DMS114 treated with DMSO at 0.1 percent for 48 hours (cell line): ENCODE results near the gene FBN1.

Experiments
- DNase-seq: peaks from one replicate; lab custom pipeline; 2025; ENCODE audit not compliant: unreplicated experiment; lab: John Stamatoyannopoulos, UW

FBN1 gene

DNA sequence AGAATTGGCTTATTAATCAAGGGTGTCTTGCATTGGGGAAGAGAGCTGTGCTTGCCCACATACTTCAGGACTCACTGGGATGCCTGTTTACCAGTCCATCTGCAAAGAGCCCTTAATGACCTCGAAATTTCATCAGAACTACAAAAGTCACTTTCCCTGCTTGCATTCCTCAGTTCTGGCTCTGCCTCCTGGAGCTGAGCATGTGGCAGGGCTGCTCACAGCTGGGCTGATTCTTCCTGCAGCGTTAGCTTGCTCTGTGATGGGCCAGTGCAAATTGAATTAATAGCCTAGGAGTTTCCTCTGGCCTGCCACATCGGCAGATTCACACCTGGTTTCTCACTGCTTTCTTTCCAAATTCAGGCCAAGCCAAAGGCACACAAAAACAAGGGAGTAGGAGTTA, 205.4 kb downstream of the FBN1 start:
- no peak for DNase-seq

DNA sequence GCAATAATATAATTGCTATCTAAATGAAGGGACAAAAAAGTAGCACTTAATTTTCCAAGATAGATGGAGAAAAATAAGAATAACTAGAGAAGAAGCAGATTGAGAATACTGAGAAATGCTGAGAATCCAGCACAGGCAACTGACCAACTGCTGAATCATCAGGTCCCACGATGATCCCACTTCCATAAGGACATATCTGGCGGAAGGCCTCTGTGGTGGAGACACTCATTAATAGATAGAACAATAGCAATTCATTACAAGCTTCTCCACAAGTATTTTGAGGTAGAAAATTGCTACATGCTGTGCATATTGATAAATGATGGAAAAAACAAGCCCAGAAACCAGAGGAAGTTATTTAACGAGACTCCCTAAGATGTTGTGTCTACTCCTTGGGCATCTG, 208.3 kb downstream of the FBN1 start:
- DNase-seq: no peak

DNA sequence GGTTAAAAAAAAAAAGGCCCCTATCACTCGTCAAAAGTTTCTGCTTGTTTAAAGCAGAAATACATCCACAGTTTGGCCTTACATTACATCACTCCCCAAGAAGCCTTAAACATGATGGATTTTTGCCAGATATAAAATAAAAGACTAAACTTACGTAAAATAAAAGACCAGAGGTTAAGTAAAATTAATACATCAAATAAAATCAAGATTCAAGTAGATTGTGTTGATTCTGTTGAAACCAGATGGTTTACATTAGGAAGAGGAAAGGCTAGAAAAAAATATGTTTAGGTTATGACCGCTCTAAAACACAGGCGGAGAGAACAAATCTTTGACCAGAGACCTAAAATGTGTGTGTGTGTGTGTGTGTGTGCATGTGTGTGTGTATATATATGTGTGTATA, 210.2 kb downstream of the FBN1 start:
- no peak for DNase-seq

DNA sequence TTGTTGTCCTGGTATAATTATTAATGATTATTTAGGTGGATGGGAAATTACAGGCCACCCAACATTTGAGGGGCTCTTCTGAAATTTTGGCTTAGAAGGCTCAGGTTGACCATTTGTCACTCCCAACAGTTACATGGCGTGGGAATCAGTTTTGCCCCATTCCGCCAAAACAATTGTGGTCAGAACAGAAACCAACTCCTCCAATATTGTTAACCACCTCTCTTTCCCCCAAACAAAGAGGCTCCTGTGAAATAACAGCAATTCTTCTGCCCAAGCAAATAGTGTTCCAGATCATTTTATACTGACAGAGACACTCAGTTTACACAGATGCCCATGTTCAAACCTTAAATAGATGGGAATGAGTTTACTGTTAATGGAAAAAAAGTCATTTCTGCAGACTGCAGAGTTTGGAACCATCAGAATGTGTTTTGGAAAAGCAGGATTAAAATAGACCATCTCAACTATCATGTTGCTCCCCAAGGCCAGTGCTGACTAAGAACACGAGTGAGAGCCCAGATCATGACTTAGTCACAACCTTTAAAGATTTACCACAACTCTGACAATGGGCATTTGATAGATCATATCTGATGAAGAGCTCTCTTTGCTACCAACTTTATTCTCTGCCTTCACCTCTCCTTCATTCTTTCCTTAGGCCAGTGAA, 212.2 kb downstream of the FBN1 start:
- no peak for DNase-seq

DNA sequence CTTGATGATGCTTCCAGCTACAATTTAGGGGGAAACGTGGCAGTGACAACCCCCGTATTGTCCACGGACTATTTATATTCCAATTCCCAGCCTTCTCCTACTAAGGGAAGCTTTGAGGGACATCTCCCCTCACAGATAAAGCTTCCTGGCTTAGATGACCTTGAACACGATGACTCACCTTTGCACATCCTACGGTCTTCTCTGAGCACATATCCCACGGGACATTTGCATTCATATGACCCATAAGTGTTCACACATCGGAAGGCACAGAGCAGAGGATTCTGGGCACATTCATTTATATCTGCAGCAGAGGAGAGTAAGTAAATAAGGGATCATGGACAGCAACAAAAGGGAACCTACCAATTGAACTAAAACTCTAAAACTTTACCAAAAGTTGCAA, 212.8 kb downstream of the FBN1 start:
- DNase-seq: no peak

DNA sequence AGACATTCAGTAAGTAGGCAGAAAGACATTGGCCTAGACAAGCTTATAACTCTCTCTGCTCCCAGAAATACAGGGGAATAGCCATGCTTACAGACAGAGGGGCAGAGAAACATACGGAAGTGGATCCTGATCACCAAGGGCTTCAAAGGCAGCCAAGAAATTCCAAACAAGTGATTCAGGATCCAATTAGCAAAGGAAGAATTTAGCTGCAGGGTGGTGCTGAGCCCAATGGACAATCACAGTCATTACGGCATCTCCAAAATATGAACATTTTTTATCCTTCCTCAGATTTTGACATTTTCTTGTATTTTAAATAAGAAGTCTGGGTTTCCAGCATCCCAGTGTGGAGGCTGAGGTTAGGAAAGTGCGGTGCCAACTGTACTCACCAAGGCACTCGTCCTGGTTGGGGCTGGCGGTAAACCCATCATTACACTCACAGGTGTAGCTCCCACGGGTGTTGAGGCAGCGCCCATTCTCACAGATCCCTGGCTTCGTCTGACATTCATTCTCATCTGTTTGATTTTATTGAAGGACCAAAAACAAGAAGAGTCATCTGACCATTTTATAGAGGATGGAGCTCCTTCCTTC, 217.5 kb downstream of the FBN1 start:
- no peak for DNase-seq

DNA sequence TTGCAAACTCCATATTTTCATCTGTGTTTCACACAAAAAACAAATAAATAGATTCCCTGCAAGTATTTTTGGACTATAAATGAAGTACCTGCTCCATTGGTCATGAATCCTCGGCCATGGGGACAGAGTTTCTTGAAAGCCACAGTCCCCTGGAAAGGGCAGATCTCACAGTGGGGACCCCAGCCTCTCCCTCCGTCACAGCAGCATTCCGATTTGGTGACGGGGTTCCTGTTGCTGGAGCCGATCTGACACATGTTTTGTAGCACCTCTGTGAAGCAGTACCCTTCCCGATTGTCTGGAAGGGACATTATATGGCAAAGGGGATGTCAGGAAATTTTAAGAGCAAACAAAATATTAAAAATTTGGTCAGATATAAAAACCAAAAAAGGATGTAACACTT, 218.0 kb downstream of the FBN1 start:
- DNase-seq: no peak

DNA sequence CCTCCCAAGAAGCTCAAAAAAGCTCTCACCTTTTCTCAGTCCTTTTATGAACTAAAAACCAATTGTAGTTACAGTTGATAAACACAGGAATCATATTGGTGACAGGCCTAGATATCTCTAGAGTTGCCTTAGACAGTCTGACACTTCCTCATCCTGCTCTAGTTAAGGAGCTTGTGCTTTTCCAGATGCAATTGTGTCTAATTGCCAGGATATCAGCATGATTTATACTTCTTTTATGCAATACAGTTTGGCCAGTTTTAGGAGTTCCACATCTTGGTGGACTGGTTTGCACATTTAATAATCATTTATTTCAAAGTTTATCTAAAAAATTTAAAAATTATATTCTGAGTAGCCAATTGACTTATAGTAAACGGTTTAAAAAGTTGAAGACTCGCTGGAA, 218.6 kb downstream of the FBN1 start:
- DNase-seq: no peak

DNA sequence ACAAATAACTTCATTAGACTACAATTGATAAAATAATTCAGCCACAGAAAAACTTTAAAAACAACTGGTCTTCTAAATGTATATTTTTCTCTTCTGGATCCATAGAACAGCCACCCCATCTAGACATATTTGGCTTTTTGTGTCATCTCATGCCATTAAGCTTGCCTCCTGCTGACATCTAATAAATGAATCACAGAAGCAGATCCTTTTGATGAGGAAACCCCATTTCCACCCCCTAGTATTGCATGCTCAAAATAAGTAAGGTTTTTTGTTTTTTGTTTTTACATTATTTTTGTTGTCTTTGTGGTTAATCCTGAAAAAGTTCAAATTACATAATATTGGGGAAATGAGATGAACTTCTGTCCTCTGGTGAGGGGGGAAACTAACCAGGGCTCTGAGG, 219.5 kb downstream of the FBN1 start:
- DNase-seq: no peak

DNA sequence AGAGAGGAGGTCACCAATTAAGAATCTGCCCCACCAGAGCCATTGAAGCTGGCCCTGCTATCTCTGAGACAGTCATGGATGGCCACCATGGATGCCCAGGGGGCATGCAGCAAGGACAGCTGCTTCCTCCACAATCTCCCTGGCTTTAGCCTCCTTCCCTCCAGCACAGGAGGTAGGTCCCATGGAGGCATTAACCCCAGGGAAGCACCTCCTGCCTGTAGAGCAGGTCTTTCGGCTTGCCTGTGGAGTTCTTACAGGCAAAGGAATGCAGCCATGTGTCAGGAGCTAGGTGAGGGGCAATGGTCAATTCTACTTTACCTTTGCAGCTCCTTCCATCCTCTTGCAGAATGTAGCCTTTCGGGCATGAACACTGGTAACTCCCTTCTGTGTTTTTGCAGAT, 220.5 kb downstream of the FBN1 start:
- DNase-seq: no peak

DNA sequence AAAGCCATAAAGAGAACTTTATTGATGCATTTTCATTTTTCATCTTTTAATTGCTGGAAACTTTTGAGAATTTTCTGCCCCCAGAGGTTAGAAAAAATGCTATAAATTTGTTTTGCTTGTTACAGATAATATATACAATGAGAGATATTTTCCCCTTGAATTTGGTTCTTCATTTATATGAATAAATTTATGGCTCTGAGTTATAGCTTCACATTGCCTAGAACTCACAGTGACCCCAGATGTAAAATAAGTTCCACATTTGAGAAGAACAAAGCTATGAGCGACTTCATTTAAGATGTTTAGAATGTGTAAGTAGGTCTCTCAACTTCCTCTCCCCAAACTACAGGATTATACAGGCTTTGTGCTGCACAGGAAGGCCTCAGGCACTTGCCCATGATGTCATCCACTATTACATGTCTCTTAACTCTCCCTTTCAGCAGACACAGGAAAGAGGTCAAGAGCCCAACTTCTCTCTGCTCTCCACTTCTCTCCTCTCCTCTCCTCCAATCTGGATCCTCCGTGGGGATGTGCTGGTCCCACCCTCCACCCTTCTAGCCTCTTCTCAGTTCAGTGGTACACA, 221.5 kb downstream of the FBN1 start:
- DNase-seq: no peak

DNA sequence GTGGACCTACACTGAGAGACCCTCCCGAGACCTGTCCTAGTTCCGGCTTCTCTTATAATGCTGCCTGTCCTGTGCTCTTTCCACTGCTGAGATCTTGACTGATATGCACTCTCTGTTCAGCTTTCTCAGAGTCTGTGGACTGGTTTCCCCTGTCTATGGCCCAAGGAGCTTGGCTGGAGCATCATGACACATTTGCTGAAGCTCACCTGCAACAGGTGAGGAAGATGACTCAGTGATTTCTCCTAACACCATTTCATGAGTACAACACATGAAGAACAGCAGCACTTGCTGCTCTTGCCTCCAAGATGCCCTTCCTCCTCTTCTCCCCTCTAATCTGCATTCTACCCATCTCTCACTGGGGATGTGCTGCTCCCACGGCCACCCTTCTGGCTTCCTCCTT, 222.2 kb downstream of the FBN1 start:
- DNase-seq: no peak

DNA sequence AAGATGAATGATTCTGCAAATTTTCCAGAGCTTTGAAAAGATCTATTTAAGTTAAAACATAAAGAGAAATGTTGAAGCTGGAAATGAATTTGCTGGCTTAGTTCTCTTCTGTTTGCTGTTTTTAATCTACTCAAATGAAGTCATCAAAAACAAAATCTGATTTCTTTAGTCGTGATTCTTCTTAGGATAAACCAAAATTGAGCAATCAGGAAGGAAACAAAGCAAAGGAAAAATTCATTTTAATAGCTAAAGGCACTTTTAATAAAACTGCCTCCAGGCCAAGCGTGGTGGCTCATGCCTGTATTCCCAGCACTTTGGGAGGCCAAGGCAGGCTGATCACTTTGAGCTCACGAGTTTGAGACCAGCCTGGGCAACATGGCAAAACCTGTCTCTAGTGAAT, 223.1 kb downstream of the FBN1 start:
- DNase-seq: no peak

DNA sequence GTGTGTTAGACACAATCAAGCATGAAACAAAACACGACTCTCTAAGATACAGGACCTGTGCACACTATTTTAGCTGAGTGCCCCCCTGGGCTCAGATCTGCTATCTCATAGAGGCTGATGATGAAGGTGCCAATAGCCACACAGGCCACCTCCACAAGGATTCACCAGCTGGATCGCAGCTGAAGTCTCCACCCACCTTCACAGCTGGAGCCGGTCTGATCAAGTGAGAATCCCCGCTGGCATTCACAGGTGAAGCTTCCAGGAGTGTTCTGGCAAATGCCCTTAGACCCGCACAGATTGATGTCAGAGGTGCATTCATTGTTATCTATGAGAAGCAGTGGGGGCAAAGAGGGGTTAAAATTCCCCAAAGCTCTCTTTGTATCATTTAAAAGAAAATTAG, 224.1 kb downstream of the FBN1 start:
- no peak for DNase-seq

DNA sequence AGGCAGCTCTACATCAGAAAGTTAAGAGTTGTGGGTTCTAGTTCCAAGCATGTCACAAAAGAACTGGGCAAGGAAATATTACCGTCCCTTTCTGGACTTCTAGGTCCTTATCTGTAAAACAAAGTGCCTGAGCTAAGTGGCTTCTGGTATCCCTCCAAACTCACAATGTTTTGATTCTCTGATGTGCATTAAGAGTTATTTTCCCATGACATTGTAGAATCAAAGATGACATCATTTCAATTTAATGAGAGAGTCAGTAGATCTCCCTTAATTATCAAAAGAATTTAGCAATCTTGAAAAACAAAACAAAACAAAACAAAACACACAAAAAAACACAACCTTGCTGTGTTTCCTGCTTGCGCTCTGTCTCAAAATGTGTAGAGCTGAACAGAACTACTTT, 225.6 kb downstream of the FBN1 start:
- DNase-seq: no peak

DNA sequence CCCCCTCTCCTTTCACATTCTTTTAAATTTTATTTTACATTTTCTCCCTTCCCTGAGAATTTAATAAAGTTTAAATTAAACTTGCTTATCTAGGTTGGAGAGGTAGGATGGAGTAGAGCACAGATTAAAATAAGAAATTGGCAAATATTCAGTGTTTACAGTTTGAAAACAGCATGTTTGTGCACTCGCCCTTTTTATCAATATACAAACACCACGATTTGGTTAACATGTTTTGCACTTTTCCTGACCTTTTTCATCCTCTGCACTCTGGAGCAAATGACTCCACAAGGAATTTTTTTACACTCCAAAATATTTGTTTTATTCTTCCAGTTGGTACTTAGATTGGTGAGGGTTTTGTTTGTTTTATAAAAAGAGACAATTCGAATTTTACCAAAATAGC, 227.2 kb downstream of the FBN1 start:
- no peak for DNase-seq

DNA sequence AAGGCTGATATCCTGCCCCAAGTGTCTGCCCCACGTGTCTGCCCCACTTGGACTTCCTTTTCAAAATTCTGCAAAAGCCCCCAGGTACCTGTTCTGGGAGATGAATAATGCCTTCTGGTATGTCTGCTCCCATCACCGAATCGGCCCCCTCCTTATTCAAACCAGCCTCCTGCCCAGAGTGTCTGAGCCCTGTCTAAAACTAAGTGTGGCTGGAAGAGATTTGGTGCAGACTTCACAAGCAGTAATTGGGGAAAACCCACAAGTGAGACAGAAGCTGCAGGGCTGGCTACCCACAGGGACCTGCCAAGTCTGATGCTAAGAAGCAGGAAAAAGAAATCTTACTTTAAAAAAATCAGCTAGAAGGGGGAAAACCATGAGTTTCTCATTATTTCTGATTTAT, 229.2 kb downstream of the FBN1 start:
- DNase-seq: no peak

DNA sequence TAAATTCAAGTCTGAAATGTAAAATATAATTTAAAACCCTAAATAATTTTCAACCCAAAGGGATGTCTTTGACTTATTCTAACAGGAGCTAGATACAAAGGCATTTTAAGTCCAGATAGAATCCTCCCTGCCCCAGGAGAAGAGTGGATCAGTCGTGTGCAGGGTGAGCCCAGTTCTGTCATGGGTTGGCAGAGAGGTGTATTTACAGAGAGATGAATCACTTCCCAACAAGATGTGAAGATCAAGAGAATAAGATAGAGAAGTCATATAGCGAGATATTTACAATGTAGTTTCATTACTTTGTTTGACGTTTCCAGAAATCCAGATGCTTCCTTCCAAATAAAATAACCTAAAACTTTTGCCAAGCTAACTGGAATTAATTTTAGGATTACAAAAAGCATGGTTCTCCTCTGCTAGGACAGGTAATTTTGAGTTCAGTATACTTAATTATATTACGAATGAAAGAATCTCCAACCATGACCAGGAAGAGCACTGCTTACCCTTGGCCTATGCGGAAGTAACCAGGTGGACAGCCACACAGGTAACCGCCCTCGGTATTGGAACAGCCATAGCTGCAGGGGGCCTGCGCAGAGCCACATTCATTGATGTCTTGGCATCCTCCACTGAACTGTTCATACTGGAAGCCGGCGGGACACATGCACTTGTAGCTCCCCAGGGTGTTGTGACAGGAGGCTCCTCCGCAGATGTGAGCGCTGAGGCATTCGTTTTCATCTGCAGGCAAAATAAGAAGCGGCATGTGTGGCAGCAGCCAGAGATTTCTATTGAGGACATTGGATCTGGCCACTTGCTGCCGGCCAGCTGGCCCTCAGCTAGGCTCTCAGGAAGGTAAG, 230.2 kb downstream of the FBN1 start:
- no peak for DNase-seq

DNA sequence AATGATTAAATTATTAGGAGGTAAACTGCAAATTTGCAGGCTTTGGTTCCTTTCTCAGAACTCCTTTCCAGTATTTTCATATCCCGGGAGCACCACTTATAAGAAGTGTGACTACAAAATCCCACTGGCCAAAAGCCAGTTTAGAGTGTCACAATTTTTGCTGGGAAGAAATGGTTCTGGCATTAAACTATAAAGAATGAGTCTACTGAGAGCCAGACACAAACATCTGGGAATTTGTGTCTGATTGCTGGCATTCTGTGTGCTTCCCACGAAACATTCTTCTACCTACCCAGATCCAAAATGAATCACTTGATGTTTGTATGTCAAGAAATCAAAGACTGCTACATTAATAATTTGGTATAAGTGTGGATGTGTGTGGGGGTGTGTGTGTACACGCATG, 231.5 kb downstream of the FBN1 start:
- DNase-seq: no peak

DNA sequence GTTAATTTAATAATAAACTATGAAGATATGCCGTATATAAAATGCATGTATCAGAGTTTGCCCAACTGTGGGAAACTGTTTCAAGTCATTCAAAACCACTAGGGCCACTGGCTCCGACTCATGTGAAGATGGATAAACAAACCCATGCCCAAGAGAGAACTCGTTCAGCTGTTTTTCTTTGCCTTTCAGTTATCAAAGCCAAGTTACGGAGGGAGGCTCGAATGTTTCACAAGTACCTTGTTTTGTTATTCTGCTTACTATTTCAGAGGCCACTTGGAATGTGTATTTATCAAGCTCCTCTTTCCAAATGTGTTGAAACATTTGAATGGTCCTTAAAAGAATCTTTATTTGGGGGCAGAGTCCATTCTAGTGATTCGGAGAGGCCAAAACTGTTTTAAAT, 232.2 kb downstream of the FBN1 start:
- DNase-seq: no peak

DNA sequence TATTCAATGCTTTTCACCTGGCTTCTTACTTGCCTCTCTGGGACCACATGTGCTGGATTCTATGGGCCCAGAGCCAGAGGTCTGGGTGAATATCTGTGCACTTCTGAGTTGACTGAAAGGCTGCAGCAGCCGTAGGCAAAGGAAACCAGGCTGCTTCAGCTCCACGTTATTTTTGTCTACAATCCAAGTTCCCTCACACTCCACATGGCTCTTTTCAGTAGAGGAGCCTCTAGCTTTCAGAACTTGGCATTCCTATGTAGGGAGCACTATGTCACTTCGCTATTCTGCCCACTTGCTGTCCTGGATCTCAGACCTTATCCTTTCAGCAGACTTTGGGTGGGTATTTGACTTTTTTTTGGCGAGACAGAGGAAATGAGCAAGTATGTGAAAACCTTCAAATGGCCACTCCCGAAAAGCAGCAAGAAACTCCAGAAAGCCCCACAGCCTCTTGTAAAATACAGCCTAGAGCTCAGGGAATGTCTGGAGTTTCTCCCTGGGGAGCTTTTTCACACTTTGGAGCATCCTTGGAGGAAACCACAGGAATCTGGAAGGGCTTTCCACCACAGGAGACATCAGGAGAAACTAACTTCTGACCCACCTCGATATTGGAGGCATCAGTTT, 233.4 kb downstream of the FBN1 start:
- no peak for DNase-seq

DNA sequence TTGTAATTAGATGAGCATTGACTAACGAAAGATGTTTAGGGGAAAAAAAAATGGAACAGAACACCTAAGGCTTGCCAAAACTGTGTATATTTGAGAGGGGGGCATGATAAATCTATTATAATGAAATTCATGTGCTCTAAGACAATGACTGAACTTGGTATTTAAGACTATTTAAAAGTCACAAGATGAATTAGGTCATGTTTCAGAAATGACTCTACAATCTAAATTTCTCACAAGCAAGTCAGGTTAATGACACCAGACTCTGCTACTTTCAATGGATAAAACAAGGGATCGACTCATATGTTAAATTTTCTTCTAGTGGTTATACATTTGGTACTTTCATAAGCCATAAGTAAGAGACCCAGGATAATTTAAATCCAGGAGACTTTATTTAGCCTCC, 235.9 kb downstream of the FBN1 start:
- no peak for DNase-seq
